SK-N-SH (cell line): ENCODE measurements around the gene MCF2L2. TPM values are rescaled to one million over a fixed set of nuclear protein-coding genes. Genes with fewer than 3 reads are reported as not detected.

Experiments used
- CTCF ChIA-PET: fragments of 300-600, 350-600 bp; formaldehyde crosslinking; extraction: SDS; loops from one replicate; lab custom pipeline; 2021; lab: Yijun Ruan, JAX
- POLR2A ChIA-PET: fragments of 350-600 bp; sonication (Branson Sonifier 250); formaldehyde crosslinking; extraction: SDS; loops from one replicate; lab custom pipeline; 2020; ENCODE audit warnings: antibody characterized with exemption, inconsistent platforms; lab: Yijun Ruan, JAX
- DNase-seq: peaks from one replicate; pipeline ENCODE4 v3.0.0; 2012
- H2AFZ ChIP-seq: fragments of 200-600 bp; sonication (generic); 2 replicates; pipeline ENCODE4 v1.8.1; 2016; ENCODE audit warnings: antibody characterized with exemption, mild to moderate bottlenecking, low read depth
- H3F3A ChIP-seq: fragments of 200-600 bp; sonication (generic); replicated peaks from 2 replicates; pipeline ENCODE3; 2016; ENCODE audit warnings: antibody characterized with exemption, mild to moderate bottlenecking; ENCODE audit not compliant: insufficient read depth
- H3K27ac ChIP-seq, 2 experiments: fragments of 200-500 bp in 1 of 2; fragments of 200-600 bp in 1 of 2; sonication (Bioruptor generic) in 1 of 2; sonication (generic), shearing (Covaris generic) in 1 of 2; 2 replicates each; pipeline versions ENCODE4 v1.5.1 to v1.6.1; 2014 to 2016; ENCODE audit warnings: low read depth in 2 of 2, inconsistent platforms in 1 of 2, low read length in 1 of 2, mild to moderate bottlenecking in 1 of 2, mixed read lengths in 1 of 2
- H3K27me3 ChIP-seq: fragments of 200-600 bp; sonication (generic), shearing (Covaris generic); 2 replicates; pipeline ENCODE4 v1.6.1; 2016; ENCODE audit warnings: mixed run types; ENCODE audit not compliant: insufficient read depth
- H3K36me3 ChIP-seq, 2 experiments: fragments of 200-500 bp in 1 of 2; fragments of 200-600 bp in 1 of 2; sonication (Bioruptor generic) in 1 of 2; sonication (generic) in 1 of 2; replicated peaks in 1 of 2; 2 replicates each; pipeline versions ENCODE3 to v1.5.1; 2014 to 2016; ENCODE audit warnings: low read length in 1 of 2, mild to moderate bottlenecking in 1 of 2; ENCODE audit not compliant: insufficient read depth in 2 of 2, control insufficient read depth in 1 of 2
- H3K4me1 ChIP-seq, 2 experiments: fragments of 200-500 bp in 1 of 2; fragments of 200-600 bp in 1 of 2; sonication (Bioruptor generic) in 1 of 2; sonication (generic), shearing (Covaris generic) in 1 of 2; 2 replicates each; pipeline versions ENCODE4 v1.5.1 to v1.6.1; 2014 to 2016; ENCODE audit warnings: low read depth in 1 of 2, low read length in 1 of 2, mixed run types in 1 of 2; ENCODE audit not compliant: insufficient read depth in 2 of 2, control insufficient read depth in 1 of 2
- H3K4me2 ChIP-seq: fragments of 200-600 bp; sonication (generic), shearing (Covaris generic); 2 replicates; pipeline ENCODE4 v1.6.1; 2017; ENCODE audit warnings: mixed run types
- H3K4me3 ChIP-seq, 2 experiments: fragments of 200-500 bp in 1 of 2; fragments of 200-600 bp in 1 of 2; sonication (Bioruptor generic) in 1 of 2; sonication (generic), shearing (Covaris generic) in 1 of 2; 2 replicates each; pipeline versions ENCODE4 v1.5.1 to v1.8.1; 2014 to 2016; ENCODE audit warnings: low read depth in 2 of 2, inconsistent platforms in 1 of 2, low read length in 1 of 2, mild to moderate bottlenecking in 1 of 2, mixed read lengths in 1 of 2, moderate library complexity in 1 of 2
- H3K79me2 ChIP-seq: fragments of 200-600 bp; sonication (generic); 2 replicates; pipeline ENCODE4 v1.8.1; 2017; ENCODE audit warnings: mild to moderate bottlenecking; ENCODE audit not compliant: insufficient read depth
- H3K9ac ChIP-seq: fragments of 200-600 bp; sonication (generic); 2 replicates; pipeline ENCODE4 v1.6.1; 2017; ENCODE audit warnings: mixed run types
- H3K9me2 ChIP-seq: fragments of 200-600 bp; sonication (generic); 2 replicates; pipeline ENCODE4 v1.6.1; 2017; ENCODE audit warnings: mixed run types
- H3K9me3 ChIP-seq: fragments of 200-600 bp; sonication (generic); 2 replicates; pipeline ENCODE4 v1.6.1; 2017; ENCODE audit warnings: mixed run types, mild to moderate bottlenecking, moderate library complexity
- H4K20me1 ChIP-seq: fragments of 200-600 bp; sonication (generic); 2 replicates; pipeline ENCODE4 v1.6.1; 2017; ENCODE audit warnings: mild to moderate bottlenecking, mixed run types; ENCODE audit not compliant: insufficient read depth
- CHD2 ChIP-seq: fragments of 150-350 bp; IDR thresholded peaks from 2 replicates; pipeline ENCODE4 v1.6.1; 2018; ENCODE audit warnings: low read length; ENCODE audit not compliant: partially characterized antibody
- CTCF ChIP-seq: fragments of 200-600 bp; sonication (generic); IDR thresholded peaks from 2 replicates; pipeline ENCODE4 v1.6.1; 2017; ENCODE audit warnings: antibody characterized with exemption, mild to moderate bottlenecking, moderate library complexity
- EZH2phosphoT487 ChIP-seq: fragments of 200-600 bp; sonication (generic); IDR thresholded peaks from 2 replicates; pipeline ENCODE4 v1.6.1; 2017; ENCODE audit warnings: low read depth, mixed run types, mild to moderate bottlenecking, antibody characterized with exemption, moderate library complexity, borderline replicate concordance
- FOXJ3 ChIP-seq: sonication (generic); formaldehyde crosslinking; IDR thresholded peaks from 2 replicates; pipeline ENCODE4 v1.5.1; 2020; ENCODE audit warnings: mild to moderate bottlenecking, missing genetic modification reagents
- GABPA ChIP-seq: IDR thresholded peaks from 2 replicates; pipeline ENCODE4 v1.4.0; 2012; ENCODE audit warnings: low read depth, mild to moderate bottlenecking
- GATA2 ChIP-seq: sonication (generic); formaldehyde crosslinking; IDR thresholded peaks from 2 replicates; pipeline ENCODE4 v1.5.0; 2020; ENCODE audit warnings: mild to moderate bottlenecking, missing genetic modification reagents
- JUND ChIP-seq: IDR thresholded peaks from 2 replicates; pipeline ENCODE4 v1.4.0; 2012
- MAX ChIP-seq: IDR thresholded peaks from 2 replicates; pipeline ENCODE4 v1.4.0; 2012; ENCODE audit warnings: low read depth
- MEF2A ChIP-seq: IDR thresholded peaks from 2 replicates; pipeline ENCODE4 v1.4.0; 2012; ENCODE audit warnings: low read depth, borderline replicate concordance
- MXI1 ChIP-seq: IDR thresholded peaks from 2 replicates; pipeline ENCODE4 v1.6.1; 2012; ENCODE audit warnings: mild to moderate bottlenecking, low read depth, low read length, improper control_type of control experiment
- RAD21 ChIP-seq: IDR thresholded peaks from 2 replicates; pipeline ENCODE4 v1.6.1; 2012; ENCODE audit warnings: mild to moderate bottlenecking, low read length
- RXRA ChIP-seq: IDR thresholded peaks from 2 replicates; pipeline ENCODE4 v1.4.0; 2012; ENCODE audit warnings: low read depth, mild to moderate bottlenecking, borderline replicate concordance
- SMC3 ChIP-seq: IDR thresholded peaks from 2 replicates; pipeline ENCODE4 v1.6.1; 2012; ENCODE audit warnings: low read depth, low read length, improper control_type of control experiment
- TAF1 ChIP-seq: IDR thresholded peaks from 2 replicates; pipeline ENCODE4 v1.6.1; 2012; ENCODE audit warnings: low read depth, mild to moderate bottlenecking, low read length, moderate library complexity, borderline replicate concordance
- TCF12 ChIP-seq: IDR thresholded peaks from 2 replicates; pipeline ENCODE4 v1.4.0; 2012
- TEAD4 ChIP-seq: IDR thresholded peaks from 2 replicates; pipeline ENCODE4 v1.4.0; 2012; ENCODE audit warnings: mild to moderate bottlenecking, borderline replicate concordance; ENCODE audit not compliant: insufficient read depth
- USF1 ChIP-seq: IDR thresholded peaks from 2 replicates; pipeline ENCODE4 v1.4.0; 2012; ENCODE audit warnings: low read depth, borderline replicate concordance
- YY1 ChIP-seq: IDR thresholded peaks from 2 replicates; pipeline ENCODE4 v1.4.0; 2012; ENCODE audit warnings: low read depth, mild to moderate bottlenecking
- ZBTB33 ChIP-seq: IDR thresholded peaks from 2 replicates; pipeline ENCODE4 v1.4.0; 2012; ENCODE audit warnings: low read depth, borderline replicate concordance
- WGBS: methylation state at CpG from one replicate; pipeline ENCODE4 v1.1.6; 2017; ENCODE audit warnings: low lambda C conversion rate; 5-methylcytosine and 5-hydroxymethylcytosine counted together
- polyA plus RNA-seq, 3 experiments: library from polyadenylated mRNA; depleted of rRNA; stranded (reverse); fragments of >200 nt; gene quantifications; 2 replicates each; pipeline ENCODE4 v1.2.3, GENCODE V29; 2012

Gene MCF2L2
- polyA plus RNA-seq, 1 of the 3 experiments (the other 2 are of a cell fraction) = 0.56 TPM

GRCh38 chr3:183438735-183439134 lies 10.3 kb upstream of the MCF2L2 start:
- DNase-seq = no peak
- WGBS = 20% methylated on average over 1 of the region's 1 CpG
- Histone ChIP-seq H3K4me1 (no peaks in the 10 kb centered on the region; a peak in 1 of 4 replicates), H3K9ac (no peak overlapping the region), H3K4me2 (no peak overlapping the region), H3K9me3 (no peaks in the 10 kb centered on the region; the same call in 1 of the 2 replicates), H4K20me1 (no peaks in the 10 kb centered on the region), H3K36me3 (no peaks in the 10 kb centered on the region), H3K27me3 (no peaks in the 10 kb centered on the region; the same call in 1 of the 2 replicates), H2AFZ (no peak overlapping the region), H3K9me2 (no peaks in the 10 kb centered on the region), H3K79me2 (no peaks in the 10 kb centered on the region), H3K4me3 (no peak overlapping the region), H3F3A (no peaks in the 10 kb centered on the region), H3K27ac (no peak overlapping the region)
- CTCF ChIA-PET = interaction anchor here (1.1 to 1.7 kb wide), 3 partner anchors 8 to 328 kb away, joined by 3 to 4 read pairs (median 4); partner anchors contain the start of gene MCF2L2
- TF ChIP-seq MEF2A = no peak
- TF ChIP-seq CHD2 = no peak
- TF ChIP-seq SMC3 = no peak
- no peak for TF ChIP-seq CTCF
- no peak for TF ChIP-seq GATA2 (CRISPR knock-in tag)
- TF ChIP-seq YY1 = no peak
- TF ChIP-seq TAF1 = no peak
- no peak for TF ChIP-seq EZH2phosphoT487
- TF ChIP-seq GABPA = no peak
- TF ChIP-seq ZBTB33 = no peak
- TF ChIP-seq FOXJ3 (CRISPR knock-in tag) = no peak
- TF ChIP-seq TEAD4 = no peak
- TF ChIP-seq MXI1 = no peak
- TF ChIP-seq TCF12 = no peak
- no peak for TF ChIP-seq RXRA
- TF ChIP-seq RAD21 = no peak
- no peak for TF ChIP-seq MAX
- TF ChIP-seq JUND = no peak
- no peak for TF ChIP-seq USF1
- POLR2A ChIA-PET = no interaction called here
